Kidney (tissue), 14 donors: ENCODE results near the gene METTL24. TPM values are rescaled to one million over a fixed set of nuclear protein-coding genes. Genes with fewer than 3 reads are reported as not detected.

Source experiments
- DNase-seq, 5 donors: peaks; one replicate each; pipeline ENCODE4 v3.0.0-alpha.2; 2013 to 2020
- FAIRE-seq: peaks from 2 replicates; lab custom pipeline; 2012; peaks lifted over from hg19 to GRCh38; lab: Jason Lieb, UNC
- H3K27ac ChIP-seq, 2 donors: one replicate each; pipeline ENCODE4 v1.7.0; 2013; ENCODE audit warnings: low read depth in 2 of 2, low read length in 2 of 2, inconsistent platforms in 1 of 2
- H3K27me3 ChIP-seq: one replicate; pipeline ENCODE4 v1.7.1; 2013; ENCODE audit warnings: low read length, inconsistent platforms; ENCODE audit not compliant: control insufficient read depth, insufficient read depth
- H3K36me3 ChIP-seq, 3 donors: one replicate each; pipeline versions ENCODE4 v1.7.0 to v1.7.1; 2013; ENCODE audit warnings: low read length in 3 of 3, control low read depth in 1 of 3, inconsistent platforms in 1 of 3; ENCODE audit not compliant: insufficient read depth in 3 of 3, control insufficient read depth in 2 of 3
- H3K4me1 ChIP-seq, 3 donors: one replicate each; pipeline versions ENCODE4 v1.7.0 to v1.7.1; 2013; ENCODE audit warnings: low read length in 3 of 3, inconsistent platforms in 1 of 3, low read depth in 1 of 3; ENCODE audit not compliant: control insufficient read depth in 2 of 3, insufficient read depth in 2 of 3
- H3K4me3 ChIP-seq, 3 donors: one replicate each; pipeline versions ENCODE4 v1.7.0 to v1.8.1; 2013; ENCODE audit warnings: low read length in 3 of 3, control low read depth in 1 of 3, inconsistent platforms in 1 of 3
- H3K9ac ChIP-seq, 3 donors: one replicate each; pipeline versions ENCODE4 v1.7.0 to v1.7.1; 2013; ENCODE audit warnings: low read length in 3 of 3, control low read depth in 1 of 3, inconsistent platforms in 1 of 3
- H3K9me3 ChIP-seq, 3 donors: one replicate each; pipeline versions ENCODE4 v1.7.0 to v1.7.1; 2013; ENCODE audit warnings: low read length in 3 of 3, control low read depth in 1 of 3, inconsistent platforms in 1 of 3; ENCODE audit not compliant: control insufficient read depth in 2 of 3, insufficient read depth in 1 of 3
- intact Hi-C: fragments of 100-400 bp; cut with DNase I; formaldehyde crosslinking; loops from one replicate; pipeline ENCODE4 v1.11.1; 2022
- polyA plus RNA-seq: library from polyadenylated mRNA; stranded (reverse); fragments of 350-450 nt; fragmentation: Illumina TruSeq; extraction: RNeasy Lipid Tissue Mini Kit (QIAGEN cat#74804); gene quantifications from one replicate; pipeline ENCODE4 v1.2.3, GENCODE V29; 2014; ENCODE audit warnings: low read depth, low replicate concordance; ENCODE audit not compliant: insufficient read depth
- total RNA-seq: library from RNA; stranded (reverse); fragmentation: NEBNext Ultra II Directional; extraction: Animal tissue kit (Norgen Biotek cat#: 25700); gene quantifications from one replicate; pipeline ENCODE4 v1.2.1, GENCODE V29; 2021
- TF ChIP-seq, protein P1 (sequence below): IDR thresholded peaks from 3 replicates; pipeline ENCODE4 v1.5.1; 2012; ENCODE audit warnings: mild to moderate bottlenecking, moderate library complexity, borderline replicate concordance; ENCODE audit not compliant: insufficient read depth; ENCODE audit errors: extremely low read depth
- donor health status: control.
- donor health status: control.
- donor health status: control.
- donor health status: control.
- donor health status: control.
- donor health status: DM: yes; HTN: yes; CAD: no.
- donor health status: Normal renal cell carcinoma (clear cell type).

METTL24 gene
- total and polyA plus RNA-seq, 2 donors from 2014 or later = 1.4 to 3.5 TPM

DNA sequence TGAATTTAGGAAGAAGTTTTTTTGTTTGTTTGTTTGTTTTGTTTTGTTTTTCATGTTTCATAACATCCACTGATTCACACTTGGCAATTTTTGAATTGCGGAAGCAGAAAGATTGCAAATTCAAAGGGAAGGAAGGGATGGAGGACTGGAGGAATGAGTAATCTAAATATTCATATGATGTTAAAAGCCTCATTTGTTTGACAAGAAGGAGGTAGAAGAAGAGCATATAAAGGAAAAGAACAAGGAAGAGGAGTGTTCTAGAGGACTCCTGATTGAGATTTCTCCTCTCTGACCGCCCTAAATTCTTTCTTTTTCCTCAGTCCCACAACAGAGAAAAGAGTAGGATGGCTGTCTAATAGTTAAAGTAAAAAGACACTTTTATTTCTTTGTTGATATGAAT is 88.5 kb downstream of the METTL24 start:
- Histone ChIP-seq H3K9ac (no peak overlapping the region), H3K27me3 (no peaks in the 10 kb centered on the region), H3K36me3 (no peaks in the 10 kb centered on the region), H3K27ac (no peak overlapping the region), H3K4me3 (no peak overlapping the region), H3K9me3 (no peaks in the 10 kb centered on the region), H3K4me1 (no peaks in the 10 kb centered on the region)
- TF ChIP-seq, protein P1, sequence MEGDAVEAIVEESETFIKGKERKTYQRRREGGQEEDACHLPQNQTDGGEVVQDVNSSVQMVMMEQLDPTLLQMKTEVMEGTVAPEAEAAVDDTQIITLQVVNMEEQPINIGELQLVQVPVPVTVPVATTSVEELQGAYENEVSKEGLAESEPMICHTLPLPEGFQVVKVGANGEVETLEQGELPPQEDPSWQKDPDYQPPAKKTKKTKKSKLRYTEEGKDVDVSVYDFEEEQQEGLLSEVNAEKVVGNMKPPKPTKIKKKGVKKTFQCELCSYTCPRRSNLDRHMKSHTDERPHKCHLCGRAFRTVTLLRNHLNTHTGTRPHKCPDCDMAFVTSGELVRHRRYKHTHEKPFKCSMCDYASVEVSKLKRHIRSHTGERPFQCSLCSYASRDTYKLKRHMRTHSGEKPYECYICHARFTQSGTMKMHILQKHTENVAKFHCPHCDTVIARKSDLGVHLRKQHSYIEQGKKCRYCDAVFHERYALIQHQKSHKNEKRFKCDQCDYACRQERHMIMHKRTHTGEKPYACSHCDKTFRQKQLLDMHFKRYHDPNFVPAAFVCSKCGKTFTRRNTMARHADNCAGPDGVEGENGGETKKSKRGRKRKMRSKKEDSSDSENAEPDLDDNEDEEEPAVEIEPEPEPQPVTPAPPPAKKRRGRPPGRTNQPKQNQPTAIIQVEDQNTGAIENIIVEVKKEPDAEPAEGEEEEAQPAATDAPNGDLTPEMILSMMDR = no peak
- DNase-seq (no peak), FAIRE-seq (no peak)
- intact Hi-C loops = no loop called here

DNA sequence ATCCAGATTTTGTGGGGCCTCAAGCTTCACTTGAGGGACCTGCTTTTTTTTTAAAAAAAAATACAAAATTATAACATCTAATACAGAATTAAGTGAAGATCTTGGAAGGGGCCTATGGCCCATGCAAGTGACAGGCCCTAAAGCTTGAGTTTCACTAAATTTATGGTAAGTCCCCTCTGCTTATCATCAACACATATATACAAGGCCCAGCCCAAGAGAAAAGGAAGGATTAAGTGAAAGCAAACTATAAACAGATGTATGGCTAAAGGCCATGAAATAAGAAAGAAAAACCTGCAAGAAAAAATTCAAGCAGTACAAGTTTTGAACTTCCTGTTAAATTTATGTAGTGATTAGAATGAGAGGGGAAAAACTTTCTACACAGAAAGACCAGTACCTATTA is 91.2 kb downstream of the METTL24 start:
- FAIRE-seq (no peak), DNase-seq (peak in 1 of 5 donors; percentile 13)
- Histone ChIP-seq H3K4me1 (no peaks in the 10 kb centered on the region), H3K36me3 (no peaks in the 10 kb centered on the region), H3K4me3 (no peak overlapping the region), H3K9me3 (no peaks in the 10 kb centered on the region), H3K27ac (no peak overlapping the region), H3K27me3 (no peaks in the 10 kb centered on the region), H3K9ac (no peak overlapping the region)
- TF ChIP-seq, protein P1 = no peak
- intact Hi-C loops = no loop called here

GRCh38 chr6:110265273-110265672 is 92.9 kb downstream of the METTL24 start:
- Histone ChIP-seq H3K27ac (no peak overlapping the region), H3K4me3 (no peak overlapping the region), H3K27me3 (no peaks in the 10 kb centered on the region), H3K9ac (no peak overlapping the region), H3K9me3 (no peaks in the 10 kb centered on the region), H3K4me1 (no peaks in the 10 kb centered on the region), H3K36me3 (no peaks in the 10 kb centered on the region)
- TF ChIP-seq, protein P1 = no peak
- no peak for FAIRE-seq
- intact Hi-C loops = no loop called here
- DNase-seq = no peak

- FAIRE-seq = no peak
- H3K36me3 ChIP-seq = no peaks in the 10 kb centered on the region
- TF ChIP-seq, protein P1 = no peak
Observed at GRCh38 chr6:110256366-110256765, 101.8 kb downstream of the METTL24 start.

More at GRCh38 chr6:110256366-110256765, 101.8 kb downstream of the METTL24 start:
- Histone ChIP-seq H3K27me3 (no peaks in the 10 kb centered on the region), H3K4me1 (no peaks in the 10 kb centered on the region), H3K9me3 (no peaks in the 10 kb centered on the region), H3K27ac (no peak overlapping the region), H3K4me3 (no peak overlapping the region), H3K9ac (no peak overlapping the region)
- intact Hi-C loops = no loop called here
- no peak for DNase-seq
